HEK293 (cell line): Measurements from ENCODE around the gene ADCY3.

Source experiments
- AEBP2 ChIP-seq: fragments of 450-650 bp; formaldehyde crosslinking; IDR thresholded peaks from 2 replicates; pipeline ENCODE4 v1.5.1; 2016; ENCODE audit warnings: missing biosample characterization, missing genetic modification characterization, borderline replicate concordance
- BCL11A ChIP-seq: fragments of 450-650 bp; formaldehyde crosslinking; IDR thresholded peaks from 2 replicates; pipeline ENCODE4 v1.5.1; 2016; ENCODE audit warnings: low read depth, missing biosample characterization, missing genetic modification characterization
- IKZF3 ChIP-seq: fragments of 450-650 bp; IDR thresholded peaks from 2 replicates; pipeline ENCODE4 v1.5.0; 2018; ENCODE audit warnings: missing biosample characterization, mild to moderate bottlenecking, missing genetic modification characterization, moderate library complexity
- KLF1 ChIP-seq: fragments of 450-650 bp; formaldehyde crosslinking; IDR thresholded peaks from 2 replicates; pipeline ENCODE4 v1.5.1; 2016; ENCODE audit warnings: missing biosample characterization, missing genetic modification characterization
- SP7 ChIP-seq: fragments of 450-650 bp; formaldehyde crosslinking; IDR thresholded peaks from 2 replicates; pipeline ENCODE4 v1.5.1; 2016; ENCODE audit warnings: missing biosample characterization, missing genetic modification characterization
- ZBTB11 ChIP-seq: fragments of 450-650 bp; formaldehyde crosslinking; conservative IDR thresholded peaks from 2 replicates; pipeline ENCODE4 v1.5.1; 2016; ENCODE audit warnings: low read depth, missing biosample characterization, missing genetic modification characterization
- ZBTB49 ChIP-seq: fragments of 450-650 bp; formaldehyde crosslinking; IDR thresholded peaks from 2 replicates; pipeline ENCODE4 v1.5.1; 2016; ENCODE audit warnings: missing biosample characterization, missing genetic modification characterization, low read depth
- ZBTB8A ChIP-seq: fragments of 450-650 bp; formaldehyde crosslinking; IDR thresholded peaks from 2 replicates; pipeline ENCODE4 v1.5.1; 2016; ENCODE audit warnings: missing biosample characterization, missing genetic modification characterization
- ZFP3 ChIP-seq: fragments of 450-650 bp; formaldehyde crosslinking; IDR thresholded peaks from 2 replicates; pipeline ENCODE4 v1.5.1; 2016; ENCODE audit warnings: low read depth, missing biosample characterization, missing genetic modification characterization
- ZFP41 ChIP-seq: fragments of 450-650 bp; formaldehyde crosslinking; IDR thresholded peaks from 2 replicates; pipeline ENCODE4 v1.5.1; 2016; ENCODE audit warnings: missing biosample characterization, missing genetic modification characterization, borderline replicate concordance
- ZNF138 ChIP-seq: fragments of 450-650 bp; formaldehyde crosslinking; IDR thresholded peaks from 2 replicates; pipeline ENCODE4 v1.5.1; 2016; ENCODE audit warnings: missing biosample characterization, missing genetic modification characterization, borderline replicate concordance
- ZNF16 ChIP-seq: fragments of 450-650 bp; formaldehyde crosslinking; IDR thresholded peaks from 2 replicates; pipeline ENCODE4 v1.5.1; 2016; ENCODE audit warnings: low read depth, missing biosample characterization, missing genetic modification characterization
- ZNF175 ChIP-seq: fragments of 450-650 bp; formaldehyde crosslinking; IDR thresholded peaks from 2 replicates; pipeline ENCODE4 v1.5.1; 2016; ENCODE audit warnings: missing biosample characterization, missing genetic modification characterization
- ZNF202 ChIP-seq: fragments of 450-650 bp; formaldehyde crosslinking; IDR thresholded peaks from 2 replicates; pipeline ENCODE4 v1.5.1; 2016; ENCODE audit warnings: missing biosample characterization, missing genetic modification characterization, borderline replicate concordance
- ZNF24 ChIP-seq: fragments of 450-650 bp; formaldehyde crosslinking; IDR thresholded peaks from 2 replicates; pipeline ENCODE4 v1.5.1; 2016; ENCODE audit warnings: missing biosample characterization, missing genetic modification characterization
- ZNF280C ChIP-seq: fragments of 450-650 bp; formaldehyde crosslinking; IDR thresholded peaks from 2 replicates; pipeline ENCODE4 v1.5.1; 2016; ENCODE audit warnings: missing biosample characterization, missing genetic modification characterization
- ZNF362 ChIP-seq: fragments of 450-650 bp; formaldehyde crosslinking; IDR thresholded peaks from 2 replicates; pipeline ENCODE4 v1.5.1; 2016; ENCODE audit warnings: missing biosample characterization, missing genetic modification characterization
- ZNF398 ChIP-seq: fragments of 450-650 bp; formaldehyde crosslinking; IDR thresholded peaks from 2 replicates; pipeline ENCODE4 v1.5.1; 2017; ENCODE audit warnings: missing biosample characterization, missing genetic modification characterization
- ZNF48 ChIP-seq: fragments of 450-650 bp; formaldehyde crosslinking; IDR thresholded peaks from 2 replicates; pipeline ENCODE4 v1.5.1; 2016; ENCODE audit warnings: missing biosample characterization, missing genetic modification characterization
- ZNF623 ChIP-seq: fragments of 450-650 bp; formaldehyde crosslinking; IDR thresholded peaks from 2 replicates; pipeline ENCODE4 v1.5.1; 2016; ENCODE audit warnings: missing biosample characterization, missing genetic modification characterization
- ZNF692 ChIP-seq: fragments of 450-650 bp; formaldehyde crosslinking; IDR thresholded peaks from 2 replicates; pipeline ENCODE4 v1.5.1; 2016; ENCODE audit warnings: missing biosample characterization, missing genetic modification characterization
- ZNF707 ChIP-seq: fragments of 450-650 bp; formaldehyde crosslinking; IDR thresholded peaks from 2 replicates; pipeline ENCODE4 v1.5.1; 2016; ENCODE audit warnings: missing biosample characterization, missing genetic modification characterization
- ZNF76 ChIP-seq: fragments of 450-650 bp; formaldehyde crosslinking; IDR thresholded peaks from 2 replicates; pipeline ENCODE4; 2016; ENCODE audit warnings: low read depth, missing biosample characterization, missing genetic modification characterization, borderline replicate concordance
- ZNF785 ChIP-seq: fragments of 450-650 bp; formaldehyde crosslinking; IDR thresholded peaks from 2 replicates; pipeline ENCODE4 v1.5.1; 2016; ENCODE audit warnings: missing biosample characterization, missing genetic modification characterization

Gene ADCY3

GRCh38 chr2:24792874-24793760 is 126.9 kb downstream of the ADCY3 start, which contains the start of the genes CENPO and PTRHD1 (continued):
- TF ChIP-seq ZBTB49 (tag by site-specific recombination): no peak
- no peak for TF ChIP-seq ZNF398
- no peak for TF ChIP-seq ZNF48 (tag by site-specific recombination)
- no peak for TF ChIP-seq ZNF280C (tag by site-specific recombination)
- TF ChIP-seq ZNF692: peak; percentile 43; the same call in 1 of the 2 replicates
- peak; percentile 86 for TF ChIP-seq KLF1
- no peak for TF ChIP-seq IKZF3 (tag by site-specific recombination)
- peak; percentile 29; the same call in 1 of the 2 replicates for TF ChIP-seq ZBTB8A (tag by site-specific recombination)
- TF ChIP-seq AEBP2: no peak
- no peak for TF ChIP-seq ZFP41 (tag by site-specific recombination)
- TF ChIP-seq ZNF16 (tag by site-specific recombination): no peak
- no peak for TF ChIP-seq ZNF362 (tag by site-specific recombination)
- TF ChIP-seq BCL11A (tag by site-specific recombination): no peak
- no peak for TF ChIP-seq ZNF785 (tag by site-specific recombination)
- TF ChIP-seq ZNF707 (tag by site-specific recombination): no peak
- no peak for TF ChIP-seq ZNF138 (tag by site-specific recombination)
- peak; percentile 61 for TF ChIP-seq SP7 (tag by site-specific recombination)
- no peak for TF ChIP-seq ZFP3
- TF ChIP-seq ZNF24 (tag by site-specific recombination): peak; percentile 25; the same call in 1 of the 2 replicates
- TF ChIP-seq ZNF175: no peak
- TF ChIP-seq ZNF623 (tag by site-specific recombination): no peak
- TF ChIP-seq ZNF202 (tag by site-specific recombination): no peak
- peak; percentile 35 for TF ChIP-seq ZBTB11 (tag by site-specific recombination)
- peak; percentile 97 for TF ChIP-seq ZNF76 (tag by site-specific recombination)
